ENCODE measurements around the gene CYB5A. TPM values are rescaled to one million over a fixed set of nuclear protein-coding genes. Genes with fewer than 3 reads are reported as not detected.
A peak's percentile ranks its signal among the peaks of the same experiment; 100 is the strongest.

The CYB5A gene
- total RNA-seq, 8 experiments from 2014 or later: 26.4 to 63.6 (median 35.5) TPM

GRCh38 chr18:74229891-74230290 is 61.9 kb downstream of the CYB5A start:
- Histone ChIP-seq H3K4me3 (no peak overlapping the region), H3K4me1 (replicated peaks in 1 of 2) (peaks cover 0 to 3% of the 10 kb centered on the region in 2 donors), H3K27ac (no peak overlapping the region)
- in situ Hi-C loops (cut with MboI; ENCODE audit: low pct_unique_long_range_greater_than_20kb in 2 of 9, low sequenced_read_pairs in 9 of 9, unreplicated experiment in 9 of 9): no loop called here
- 51 to 100% (median 86%) methylated on average over 1 to 7 of the region's 10 CpGs; no CpG with 5 or more reads in 2 of the 10 experiments for WGBS, 10 experiments
- no peak for ATAC-seq (replicated peaks in 6 of 8)

GRCh38 chr18:74229005-74229404 is 62.8 kb downstream of the CYB5A start:
- in situ Hi-C loops (cut with MboI; ENCODE audit: low pct_unique_long_range_greater_than_20kb in 2 of 9, low sequenced_read_pairs in 9 of 9, unreplicated experiment in 9 of 9): no loop called here

DNA sequence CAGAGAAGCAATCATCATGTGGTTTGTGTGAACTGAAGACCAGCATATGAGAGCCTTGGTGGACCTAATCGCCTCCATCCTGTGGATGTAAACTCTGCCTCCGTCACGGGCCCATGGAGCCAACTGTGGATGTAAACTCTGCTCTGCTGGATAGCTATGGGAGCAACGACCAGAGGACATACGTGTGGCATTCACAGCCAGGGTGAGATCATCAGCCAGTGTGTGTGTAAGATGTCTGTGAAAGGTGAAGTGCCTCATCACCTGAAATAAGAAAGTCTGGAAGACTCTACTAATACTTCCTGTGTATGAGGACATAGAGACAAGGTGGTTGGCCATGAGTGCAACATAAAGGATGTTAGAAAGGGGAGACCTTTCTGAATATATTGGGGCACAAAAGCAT is 63.5 kb downstream of the CYB5A start:
- Histone ChIP-seq H3K4me1 (replicated peaks in 1 of 2) (no peaks in the 10 kb centered on the region), H3K27ac (no peak overlapping the region), H3K4me3 (no peak overlapping the region)
- 35 to 100% (median 79%) methylated on average over 1 to 4 of the region's 5 CpGs; no CpG with 5 or more reads in 4 of the 10 experiments for WGBS, 10 experiments
- in situ Hi-C loops (cut with MboI; ENCODE audit: low pct_unique_long_range_greater_than_20kb in 2 of 9, low sequenced_read_pairs in 9 of 9, unreplicated experiment in 9 of 9): no loop called here
- ATAC-seq (replicated peaks in 6 of 8): no peak

More at GRCh38 chr18:74229005-74229404, 62.8 kb downstream of the CYB5A start:
- H3K4me3 ChIP-seq: no peak overlapping the region
- H3K27ac ChIP-seq: no peak overlapping the region
- 29 to 100% (median 80%) methylated on average over 1 to 3 of the region's 3 CpGs; no CpG with 5 or more reads in 3 of the 10 experiments for WGBS, 10 experiments
- no peak for ATAC-seq (replicated peaks in 6 of 8)
- H3K4me1 ChIP-seq (replicated peaks in 1 of 2): no peaks in the 10 kb centered on the region

- ATAC-seq (replicated peaks in 6 of 8): no peak
- in situ Hi-C loops (cut with MboI; ENCODE audit: low pct_unique_long_range_greater_than_20kb in 2 of 9, low sequenced_read_pairs in 9 of 9, unreplicated experiment in 9 of 9): no loop called here
- no peak overlapping the region for H3K27ac ChIP-seq
- 84 to 100% (median 93%) methylated on average over 2 to 7 of the region's 10 CpGs; no CpG with 5 or more reads in 4 of the 10 experiments for WGBS, 10 experiments
- no peaks in the 10 kb centered on the region for H3K4me1 ChIP-seq (replicated peaks in 1 of 2)
- H3K4me3 ChIP-seq: no peak overlapping the region
Measured at GRCh38 chr18:74226666-74227065, 65.1 kb downstream of the CYB5A start.

GRCh38 chr18:74226156-74226555 is 65.6 kb downstream of the CYB5A start:
- no peak overlapping the region for H3K4me3 ChIP-seq
- no peaks in the 10 kb centered on the region for H3K4me1 ChIP-seq (replicated peaks in 1 of 2)
- WGBS, 10 experiments: 20 to 87% (median 66%) methylated on average over 1 to 4 of the region's 4 CpGs
- in situ Hi-C loops (cut with MboI; ENCODE audit: low pct_unique_long_range_greater_than_20kb in 2 of 9, low sequenced_read_pairs in 9 of 9, unreplicated experiment in 9 of 9): no loop called here
- ATAC-seq (replicated peaks in 6 of 8): no peak
- H3K27ac ChIP-seq: no peak overlapping the region

DNA sequence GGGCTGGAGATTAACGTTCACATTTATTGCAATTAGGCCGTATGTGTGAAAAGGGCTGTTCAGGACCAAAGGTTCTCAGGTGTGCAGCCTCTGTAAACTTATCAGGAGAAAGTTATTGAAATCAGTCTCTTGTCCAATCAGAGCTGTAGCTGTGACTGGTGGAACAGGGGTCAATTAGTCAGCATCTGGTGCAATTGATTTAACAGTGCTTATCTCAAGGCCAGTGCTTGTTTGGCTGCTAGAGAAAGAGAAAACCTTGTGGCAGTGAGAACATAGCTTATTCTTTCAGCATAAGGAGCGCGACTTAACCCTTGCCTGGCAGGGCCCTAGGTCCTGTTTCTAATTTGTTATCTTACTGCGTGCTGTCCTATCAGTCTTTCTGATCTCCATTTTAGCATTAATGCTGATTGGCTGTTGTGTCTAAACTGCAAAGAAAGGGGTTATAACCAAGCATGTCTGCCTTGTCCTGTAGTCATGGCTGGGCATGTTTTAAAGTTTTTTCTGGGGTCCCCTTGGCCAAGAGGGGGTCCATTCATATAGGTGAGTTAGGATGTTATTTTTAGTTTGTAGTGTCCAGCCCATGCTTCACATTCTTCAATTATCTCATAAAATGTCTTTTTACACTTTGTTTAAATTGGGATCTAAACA is 66.4 kb downstream of the CYB5A start:
- in situ Hi-C loops (cut with MboI; ENCODE audit: low pct_unique_long_range_greater_than_20kb in 2 of 9, low sequenced_read_pairs in 9 of 9, unreplicated experiment in 9 of 9): no loop called here
- Histone ChIP-seq H3K27ac (no peak overlapping the region), H3K4me1 (replicated peaks in 1 of 2) (no peaks in the 10 kb centered on the region), H3K4me3 (no peak overlapping the region)
- no peak for ATAC-seq (replicated peaks in 6 of 8)
- 17 to 100% (median 86%) methylated on average over 1 to 5 of the region's 5 CpGs for WGBS, 10 experiments

DNA sequence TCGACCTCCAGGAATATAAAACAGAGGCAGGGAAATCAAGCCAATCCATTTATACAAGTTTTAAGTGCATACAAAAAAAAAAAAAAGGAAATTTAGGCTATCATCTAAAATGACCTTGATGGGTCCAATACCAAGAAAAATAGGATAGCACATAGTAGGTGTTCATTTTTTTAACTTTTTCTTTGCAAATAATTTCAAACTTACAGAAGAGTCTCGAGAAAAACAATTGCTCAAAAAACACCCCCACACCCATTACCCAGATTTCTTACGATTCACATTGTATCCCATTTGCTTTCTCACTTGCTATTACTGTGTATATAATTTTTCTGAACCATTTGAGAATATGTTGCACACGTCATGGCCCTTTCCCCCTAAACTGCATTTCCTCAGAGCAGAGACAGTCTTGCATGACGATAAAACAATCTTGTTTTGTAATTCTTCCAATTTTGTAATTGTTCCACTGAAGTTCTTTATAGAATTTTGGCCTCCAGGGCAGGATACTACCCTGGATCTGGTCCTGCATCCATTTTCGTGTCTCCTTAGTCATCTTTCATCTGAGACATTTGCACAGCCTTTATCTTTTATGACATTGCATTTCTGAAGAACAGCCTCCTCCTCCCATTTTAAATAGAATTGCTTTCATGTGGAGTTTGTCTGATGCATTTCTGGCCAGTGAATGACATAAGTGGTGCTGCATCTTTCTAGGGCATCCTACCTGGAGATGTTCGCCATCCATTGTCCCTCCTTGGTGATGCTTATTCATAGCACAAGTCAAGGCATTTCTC is 68.9 kb downstream of the CYB5A start:
- Histone ChIP-seq H3K4me1 (replicated peaks in 1 of 2) (no peaks in the 10 kb centered on the region), H3K4me3 (no peak overlapping the region), H3K27ac (no peak overlapping the region)
- ATAC-seq (replicated peaks in 6 of 8): peak in 2 of 8 experiments; percentile 95 to 96
- in situ Hi-C loops (cut with MboI; ENCODE audit: low pct_unique_long_range_greater_than_20kb in 2 of 9, low sequenced_read_pairs in 9 of 9, unreplicated experiment in 9 of 9): no loop called here
- WGBS, 10 experiments: 5 to 100% (median 92%) methylated on average over 2 to 7 of the region's 7 CpGs

GRCh38 chr18:74221081-74221480 is 70.7 kb downstream of the CYB5A start:
- Histone ChIP-seq H3K4me1 (replicated peaks in 1 of 2) (no peaks in the 10 kb centered on the region), H3K27ac (no peak overlapping the region), H3K4me3 (no peak overlapping the region)
- WGBS, 10 experiments: 68 to 92% methylated on average over 5 to 8 of the region's 9 CpGs; no CpG with 5 or more reads in 8 of the 10 experiments
- ATAC-seq (replicated peaks in 6 of 8): no peak
- in situ Hi-C loops (cut with MboI; ENCODE audit: low pct_unique_long_range_greater_than_20kb in 2 of 9, low sequenced_read_pairs in 9 of 9, unreplicated experiment in 9 of 9): no loop called here

DNA sequence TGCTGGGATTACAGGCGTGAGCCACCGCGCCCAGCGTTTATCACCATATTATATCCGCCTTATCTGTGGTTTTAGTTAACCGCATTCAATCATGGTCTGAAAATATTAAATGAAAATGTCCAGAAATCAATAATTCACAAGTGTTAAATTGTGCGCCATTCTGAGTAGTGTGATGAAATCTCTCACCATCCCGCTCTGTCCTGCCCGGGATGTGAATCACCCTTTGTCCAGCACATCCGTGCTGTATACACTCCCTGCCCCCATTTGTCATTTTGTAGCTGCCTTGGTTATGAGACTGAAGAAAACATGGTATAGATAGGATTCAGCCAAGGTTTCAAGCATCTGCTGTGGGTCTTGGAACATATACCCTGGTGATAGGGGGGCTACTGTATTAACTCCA is 72.7 kb downstream of the CYB5A start:
- Histone ChIP-seq H3K27ac (no peak overlapping the region), H3K4me3 (no peak overlapping the region), H3K4me1 (replicated peaks in 1 of 2) (no peaks in the 10 kb centered on the region)
- WGBS, 10 experiments: 76 to 100% (median 93%) methylated on average over 2 to 9 of the region's 10 CpGs; no CpG with 5 or more reads in 2 of the 10 experiments
- in situ Hi-C loops (cut with MboI; ENCODE audit: low pct_unique_long_range_greater_than_20kb in 2 of 9, low sequenced_read_pairs in 9 of 9, unreplicated experiment in 9 of 9): no loop called here
- ATAC-seq (replicated peaks in 6 of 8): peak in 1 of 8 experiments; percentile 65

- Histone ChIP-seq H3K27ac (no peak overlapping the region), H3K4me1 (replicated peaks in 1 of 2) (no peaks in the 10 kb centered on the region), H3K4me3 (no peak overlapping the region)
- in situ Hi-C loops (cut with MboI; ENCODE audit: low pct_unique_long_range_greater_than_20kb in 2 of 9, low sequenced_read_pairs in 9 of 9, unreplicated experiment in 9 of 9): no loop called here
- WGBS, 10 experiments: 6 to 100% (median 63%) methylated on average over 1 to 7 of the region's 7 CpGs
- ATAC-seq (replicated peaks in 6 of 8): no peak
Measured at GRCh38 chr18:74217476-74218143, 74.2 kb downstream of the CYB5A start.

DNA sequence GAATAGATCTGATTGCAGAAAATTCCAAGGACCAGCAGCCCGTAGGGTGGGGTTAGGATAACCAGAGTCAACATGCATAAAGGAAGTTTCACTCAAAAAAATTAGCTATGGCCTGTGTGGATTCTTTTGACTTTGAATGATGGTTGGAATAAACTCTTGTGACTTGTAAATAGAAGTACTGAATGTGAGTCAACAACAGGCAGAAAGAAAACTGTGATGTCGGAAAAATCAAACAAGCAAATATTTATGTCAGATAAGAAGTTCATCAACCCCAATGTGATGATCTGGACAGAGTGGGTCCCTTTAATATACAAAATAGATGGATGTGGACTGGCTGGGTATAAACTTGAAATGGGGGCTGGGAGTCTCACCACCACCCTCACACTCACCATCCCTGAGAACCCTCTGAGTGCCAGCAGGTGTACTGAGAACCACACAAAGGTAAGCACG is 75.1 kb downstream of the CYB5A start:
- in situ Hi-C loops (cut with MboI; ENCODE audit: low pct_unique_long_range_greater_than_20kb in 2 of 9, low sequenced_read_pairs in 9 of 9, unreplicated experiment in 9 of 9): no loop called here
- H3K27ac ChIP-seq: no peak overlapping the region
- H3K4me1 ChIP-seq (replicated peaks in 1 of 2): no peaks in the 10 kb centered on the region
- WGBS, 10 experiments: 40 to 94% (median 69%) methylated on average over 1 to 3 of the region's 3 CpGs
- no peak overlapping the region for H3K4me3 ChIP-seq
- peak in 2 of 8 experiments; percentile 22 to 51 for ATAC-seq (replicated peaks in 6 of 8)

- 0 to 14% (median 0%) methylated on average over 1 of the region's 1 CpG; no CpG with 5 or more reads in 6 of the 10 experiments for WGBS, 10 experiments
Measured at GRCh38 chr18:74215863-74216262, 75.9 kb downstream of the CYB5A start.

GRCh38 chr18:74213429-74213828 is 78.3 kb downstream of the CYB5A start:
- in situ Hi-C loops (cut with MboI; ENCODE audit: low pct_unique_long_range_greater_than_20kb in 2 of 9, low sequenced_read_pairs in 9 of 9, unreplicated experiment in 9 of 9): no loop called here
- H3K4me3 ChIP-seq: no peak overlapping the region
- no peak for ATAC-seq (replicated peaks in 6 of 8)
- H3K4me1 ChIP-seq (replicated peaks in 1 of 2): no peaks in the 10 kb centered on the region
- H3K27ac ChIP-seq: no peak overlapping the region
- 33 to 100% (median 85%) methylated on average over 1 to 3 of the region's 3 CpGs; no CpG with 5 or more reads in 2 of the 10 experiments for WGBS, 10 experiments

More at GRCh38 chr18:74215863-74216262, 75.9 kb downstream of the CYB5A start:
- Histone ChIP-seq H3K4me3 (no peak overlapping the region), H3K4me1 (replicated peaks in 1 of 2) (no peaks in the 10 kb centered on the region), H3K27ac (no peak overlapping the region)
- in situ Hi-C loops (cut with MboI; ENCODE audit: low pct_unique_long_range_greater_than_20kb in 2 of 9, low sequenced_read_pairs in 9 of 9, unreplicated experiment in 9 of 9): no loop called here
- no peak for ATAC-seq (replicated peaks in 6 of 8)

Measured in motor neuron (in vitro differentiated cells).